Trophoblast cell (in vitro differentiated cells and primary cell): ENCODE results near the gene UGT2B17.
A peak's percentile ranks its signal among the peaks of the same experiment; 100 is the strongest.
"Not testable (repeated sequence)": the region's sequence is repeated elsewhere in the genome, so short reads cannot be mapped to it uniquely, and the experiment has no call there.

Experiments used
- DNase-seq, 2 donors: peaks; one replicate each; pipeline ENCODE4 v3.0.0-alpha.2; 2016
- H2AFZ ChIP-seq: 2 replicates; pipeline ENCODE4 v1.6.1; 2013; ENCODE audit warnings: low read length, moderate library complexity, mild to moderate bottlenecking; ENCODE audit not compliant: insufficient read depth, poor library complexity
- H2AK5ac ChIP-seq: 2 replicates; pipeline ENCODE4 v1.6.1; 2013; ENCODE audit warnings: mild to moderate bottlenecking, low read length
- H2BK120ac ChIP-seq: 2 replicates; pipeline ENCODE4 v1.6.1; 2013; ENCODE audit warnings: low read length, mild to moderate bottlenecking, moderate library complexity; ENCODE audit not compliant: insufficient read depth, poor library complexity
- H2BK12ac ChIP-seq: 2 replicates; pipeline ENCODE4 v1.6.1; 2013; ENCODE audit warnings: mild to moderate bottlenecking, low read length, moderate library complexity
- H2BK5ac ChIP-seq: 2 replicates; pipeline ENCODE4 v1.6.1; 2013; ENCODE audit warnings: low read length, low read depth, moderate library complexity, mild to moderate bottlenecking; ENCODE audit not compliant: poor library complexity
- H3K14ac ChIP-seq: 2 replicates; pipeline ENCODE4 v1.6.1; 2013; ENCODE audit warnings: mild to moderate bottlenecking, low read length
- H3K18ac ChIP-seq: 2 replicates; pipeline ENCODE4 v1.6.1; 2013; ENCODE audit warnings: mild to moderate bottlenecking, low read length
- H3K23ac ChIP-seq: 2 replicates; pipeline ENCODE4 v1.6.1; 2013; ENCODE audit warnings: low read length
- H3K27ac ChIP-seq: 2 replicates; pipeline ENCODE4 v1.5.1; 2013; ENCODE audit warnings: low read depth, mild to moderate bottlenecking, inconsistent platforms, low read length, moderate library complexity
- H3K27me3 ChIP-seq: 2 replicates; pipeline ENCODE4 v1.6.1; 2013; ENCODE audit warnings: inconsistent platforms, mild to moderate bottlenecking, low read length, moderate library complexity; ENCODE audit not compliant: insufficient read depth
- H3K36me3 ChIP-seq, 2 experiments: 1 replicate in 1 of 2; 2 replicates in 1 of 2; pipeline ENCODE4 v1.6.1; 2013; ENCODE audit warnings: low read length in 2 of 2, mild to moderate bottlenecking in 2 of 2, moderate library complexity in 1 of 2; ENCODE audit not compliant: insufficient read depth in 2 of 2, control insufficient read depth in 1 of 2
- H3K4ac ChIP-seq: 2 replicates; pipeline ENCODE4 v1.6.1; 2013; ENCODE audit warnings: low read depth, mild to moderate bottlenecking, low read length, moderate library complexity
- H3K4me1 ChIP-seq, 2 experiments: 1 replicate in 1 of 2; 2 replicates in 1 of 2; pipeline ENCODE4 v1.6.1; 2013; ENCODE audit warnings: low read length in 2 of 2, mild to moderate bottlenecking in 2 of 2, moderate library complexity in 1 of 2; ENCODE audit not compliant: insufficient read depth in 2 of 2, control insufficient read depth in 1 of 2
- H3K4me2 ChIP-seq: 2 replicates; pipeline ENCODE4 v1.6.1; 2013; ENCODE audit warnings: inconsistent platforms, mild to moderate bottlenecking, low read length, moderate library complexity
- H3K4me3 ChIP-seq: 2 replicates; pipeline ENCODE4 v1.5.1; 2013; ENCODE audit warnings: mild to moderate bottlenecking, low read depth, low read length, inconsistent platforms
- H3K79me1 ChIP-seq: one replicate; pipeline ENCODE4 v1.6.1; 2013; ENCODE audit warnings: low read length
- H3K79me2 ChIP-seq: 2 replicates; pipeline ENCODE4 v1.6.1; 2013; ENCODE audit warnings: low read length, mild to moderate bottlenecking; ENCODE audit not compliant: control insufficient read depth, insufficient read depth, poor library complexity
- H3K9ac ChIP-seq: 2 replicates; pipeline ENCODE4 v1.6.1; 2013; ENCODE audit warnings: mild to moderate bottlenecking, low read length
- H3K9me3 ChIP-seq: 2 replicates; pipeline ENCODE4 v1.6.1; 2013; ENCODE audit warnings: low read depth, mild to moderate bottlenecking, control low read depth, inconsistent platforms, low read length; ENCODE audit not compliant: insufficient read depth
- H4K12ac ChIP-seq: 2 replicates; pipeline ENCODE4 v1.6.1; 2013; ENCODE audit warnings: low read depth, mild to moderate bottlenecking, low read length, moderate library complexity
- H4K8ac ChIP-seq: 2 replicates; pipeline ENCODE4 v1.6.1; 2013; ENCODE audit warnings: low read depth, mild to moderate bottlenecking, low read length, moderate library complexity
- H4K91ac ChIP-seq: one replicate; pipeline ENCODE4 v1.6.1; 2013; ENCODE audit warnings: low read depth, mild to moderate bottlenecking, low read length, moderate library complexity
- WGBS: extraction: QIAGEN DNeasy Blood & Tissue Kit; methylation state at CpG from one replicate; pipeline ENCODE4 v1.1.7; 2013; ENCODE audit warnings: missing lambda C conversion rate; ENCODE audit not compliant: insufficient read length, insufficient coverage; ENCODE audit errors: extremely low coverage; 5-methylcytosine and 5-hydroxymethylcytosine counted together

UGT2B17 gene

GRCh38 chr4:68575636-68576035 is 486 bp downstream of the UGT2B17 start:
- not testable (repeated sequence) for H3K18ac ChIP-seq, H3K4me1 ChIP-seq, H3K79me2 ChIP-seq, H4K8ac ChIP-seq, H3K4ac ChIP-seq, H3K27me3 ChIP-seq, H3K36me3 ChIP-seq, DNase-seq, H3K4me2 ChIP-seq, H3K27ac ChIP-seq, H3K79me1 ChIP-seq, H3K23ac ChIP-seq, H4K12ac ChIP-seq, H2AFZ ChIP-seq, H3K14ac ChIP-seq, H3K9me3 ChIP-seq, H2BK120ac ChIP-seq, H3K4me3 ChIP-seq, H3K9ac ChIP-seq
- peak overlapping the region; percentile 58 for H2BK12ac ChIP-seq
- no CpG with 5 or more reads among the region's 5 CpGs for WGBS
- H4K91ac ChIP-seq: peak overlapping the region; percentile 35
- H2BK5ac ChIP-seq: peak overlapping the region; percentile 49
- peak overlapping the region; percentile 54 for H2AK5ac ChIP-seq

- Histone ChIP-seq H4K8ac (no peak overlapping the region), H2BK120ac (no peak overlapping the region), H3K27me3 (no peaks in the 10 kb centered on the region), H3K23ac (no peak overlapping the region), H2BK12ac (no peak overlapping the region), H3K79me2 (no peaks in the 10 kb centered on the region), H3K27ac (no peak overlapping the region), H3K4me2 (no peak overlapping the region), H4K91ac (no peak overlapping the region), H3K9ac (no peak overlapping the region), H3K4ac (no peak overlapping the region), H3K36me3 (no peaks in the 10 kb centered on the region), H2AK5ac (no peak overlapping the region), H3K4me3 (no peak overlapping the region), H3K18ac (no peak overlapping the region), H3K14ac (no peak overlapping the region), H3K79me1 (no peaks in the 10 kb centered on the region), H4K12ac (no peak overlapping the region), H3K9me3 (no peaks in the 10 kb centered on the region), H2BK5ac (no peak overlapping the region), H3K4me1 (no peaks in the 10 kb centered on the region), H2AFZ (no peak overlapping the region)
- DNase-seq: no peak
- WGBS: no CpG with 5 or more reads among the region's 1 CpG
Observed at GRCh38 chr4:68575081-68575480, 1.0 kb downstream of the UGT2B17 start.

- Histone ChIP-seq H3K27me3 (no peaks in the 10 kb centered on the region), H2BK12ac (no peak overlapping the region), H3K9ac (no peak overlapping the region), H2BK120ac (no peak overlapping the region), H4K91ac (no peak overlapping the region), H3K4me3 (no peak overlapping the region), H3K4me2 (no peak overlapping the region), H3K27ac (no peak overlapping the region), H3K18ac (no peak overlapping the region), H3K14ac (no peak overlapping the region), H3K79me2 (no peaks in the 10 kb centered on the region), H3K79me1 (peaks cover 1% of the 10 kb centered on the region), H2AFZ (no peak overlapping the region), H3K23ac (no peak overlapping the region), H2BK5ac (no peak overlapping the region), H4K8ac (no peak overlapping the region), H3K36me3 (no peaks in the 10 kb centered on the region), H3K4me1 (no peaks in the 10 kb centered on the region), H3K4ac (no peak overlapping the region), H4K12ac (no peak overlapping the region), H3K9me3 (no peaks in the 10 kb centered on the region), H2AK5ac (no peak overlapping the region)
- no CpG with 5 or more reads among the region's 3 CpGs for WGBS
- no peak for DNase-seq
Observed at GRCh38 chr4:68572653-68573170, 3.4 kb downstream of the UGT2B17 start.

GRCh38 chr4:68570122-68570507 is 6.0 kb downstream of the UGT2B17 start:
- no peak for DNase-seq
- WGBS: no CpG with 5 or more reads among the region's 4 CpGs

More at GRCh38 chr4:68570122-68570507, 6.0 kb downstream of the UGT2B17 start:
- Histone ChIP-seq H2BK5ac (no peak overlapping the region), H3K27ac (no peak overlapping the region), H4K8ac (no peak overlapping the region), H2AK5ac (no peak overlapping the region), H3K4me3 (no peak overlapping the region), H2AFZ (no peak overlapping the region), H4K91ac (no peak overlapping the region), H3K36me3 (no peaks in the 10 kb centered on the region), H3K4me1 (no peaks in the 10 kb centered on the region), H3K9me3 (no peaks in the 10 kb centered on the region), H3K4me2 (no peak overlapping the region), H3K79me1 (peaks cover 1% of the 10 kb centered on the region), H3K79me2 (no peaks in the 10 kb centered on the region), H4K12ac (no peak overlapping the region), H3K4ac (no peak overlapping the region), H3K27me3 (no peaks in the 10 kb centered on the region), H2BK120ac (no peak overlapping the region), H3K23ac (no peak overlapping the region), H3K14ac (no peak overlapping the region), H3K9ac (no peak overlapping the region), H3K18ac (no peak overlapping the region), H2BK12ac (no peak overlapping the region)
